Trophoblast cell (in vitro differentiated cells and primary cell): Measurements from ENCODE around the gene PLEKHA3.
"Not testable (repeated sequence)": the region's sequence is repeated elsewhere in the genome, so short reads cannot be mapped to it uniquely, and the experiment has no call there.

ENCODE experiments used
- DNase-seq, 2 donors: peaks; one replicate each; pipeline ENCODE4 v3.0.0-alpha.2; 2016
- H2AFZ ChIP-seq: 2 replicates; pipeline ENCODE4 v1.6.1; 2013; ENCODE audit warnings: low read length, moderate library complexity, mild to moderate bottlenecking; ENCODE audit not compliant: insufficient read depth, poor library complexity
- H2AK5ac ChIP-seq: 2 replicates; pipeline ENCODE4 v1.6.1; 2013; ENCODE audit warnings: mild to moderate bottlenecking, low read length
- H2BK120ac ChIP-seq: 2 replicates; pipeline ENCODE4 v1.6.1; 2013; ENCODE audit warnings: low read length, mild to moderate bottlenecking, moderate library complexity; ENCODE audit not compliant: insufficient read depth, poor library complexity
- H2BK12ac ChIP-seq: 2 replicates; pipeline ENCODE4 v1.6.1; 2013; ENCODE audit warnings: mild to moderate bottlenecking, low read length, moderate library complexity
- H2BK5ac ChIP-seq: 2 replicates; pipeline ENCODE4 v1.6.1; 2013; ENCODE audit warnings: low read length, low read depth, moderate library complexity, mild to moderate bottlenecking; ENCODE audit not compliant: poor library complexity
- H3K14ac ChIP-seq: 2 replicates; pipeline ENCODE4 v1.6.1; 2013; ENCODE audit warnings: mild to moderate bottlenecking, low read length
- H3K18ac ChIP-seq: 2 replicates; pipeline ENCODE4 v1.6.1; 2013; ENCODE audit warnings: mild to moderate bottlenecking, low read length
- H3K23ac ChIP-seq: 2 replicates; pipeline ENCODE4 v1.6.1; 2013; ENCODE audit warnings: low read length
- H3K27ac ChIP-seq: 2 replicates; pipeline ENCODE4 v1.5.1; 2013; ENCODE audit warnings: low read depth, mild to moderate bottlenecking, inconsistent platforms, low read length, moderate library complexity
- H3K27me3 ChIP-seq: 2 replicates; pipeline ENCODE4 v1.6.1; 2013; ENCODE audit warnings: inconsistent platforms, mild to moderate bottlenecking, low read length, moderate library complexity; ENCODE audit not compliant: insufficient read depth
- H3K36me3 ChIP-seq, 2 experiments: 1 replicate in 1 of 2; 2 replicates in 1 of 2; pipeline ENCODE4 v1.6.1; 2013; ENCODE audit warnings: low read length in 2 of 2, mild to moderate bottlenecking in 2 of 2, moderate library complexity in 1 of 2; ENCODE audit not compliant: insufficient read depth in 2 of 2, control insufficient read depth in 1 of 2
- H3K4ac ChIP-seq: 2 replicates; pipeline ENCODE4 v1.6.1; 2013; ENCODE audit warnings: low read depth, mild to moderate bottlenecking, low read length, moderate library complexity
- H3K4me1 ChIP-seq, 2 experiments: 1 replicate in 1 of 2; 2 replicates in 1 of 2; pipeline ENCODE4 v1.6.1; 2013; ENCODE audit warnings: low read length in 2 of 2, mild to moderate bottlenecking in 2 of 2, moderate library complexity in 1 of 2; ENCODE audit not compliant: insufficient read depth in 2 of 2, control insufficient read depth in 1 of 2
- H3K4me2 ChIP-seq: 2 replicates; pipeline ENCODE4 v1.6.1; 2013; ENCODE audit warnings: inconsistent platforms, mild to moderate bottlenecking, low read length, moderate library complexity
- H3K4me3 ChIP-seq: 2 replicates; pipeline ENCODE4 v1.5.1; 2013; ENCODE audit warnings: mild to moderate bottlenecking, low read depth, low read length, inconsistent platforms
- H3K79me1 ChIP-seq: one replicate; pipeline ENCODE4 v1.6.1; 2013; ENCODE audit warnings: low read length
- H3K79me2 ChIP-seq: 2 replicates; pipeline ENCODE4 v1.6.1; 2013; ENCODE audit warnings: low read length, mild to moderate bottlenecking; ENCODE audit not compliant: control insufficient read depth, insufficient read depth, poor library complexity
- H3K9ac ChIP-seq: 2 replicates; pipeline ENCODE4 v1.6.1; 2013; ENCODE audit warnings: mild to moderate bottlenecking, low read length
- H3K9me3 ChIP-seq: 2 replicates; pipeline ENCODE4 v1.6.1; 2013; ENCODE audit warnings: low read depth, mild to moderate bottlenecking, control low read depth, inconsistent platforms, low read length; ENCODE audit not compliant: insufficient read depth
- H4K12ac ChIP-seq: 2 replicates; pipeline ENCODE4 v1.6.1; 2013; ENCODE audit warnings: low read depth, mild to moderate bottlenecking, low read length, moderate library complexity
- H4K8ac ChIP-seq: 2 replicates; pipeline ENCODE4 v1.6.1; 2013; ENCODE audit warnings: low read depth, mild to moderate bottlenecking, low read length, moderate library complexity
- H4K91ac ChIP-seq: one replicate; pipeline ENCODE4 v1.6.1; 2013; ENCODE audit warnings: low read depth, mild to moderate bottlenecking, low read length, moderate library complexity
- WGBS: extraction: QIAGEN DNeasy Blood & Tissue Kit; methylation state at CpG from one replicate; pipeline ENCODE4 v1.1.7; 2013; ENCODE audit warnings: missing lambda C conversion rate; ENCODE audit not compliant: insufficient read length, insufficient coverage; ENCODE audit errors: extremely low coverage; 5-methylcytosine and 5-hydroxymethylcytosine counted together

PLEKHA3 gene

GRCh38 chr2:178471313-178471712 is 8.9 kb upstream of the PLEKHA3 start:
- not testable (repeated sequence) for H3K9me3 ChIP-seq, H3K79me1 ChIP-seq, H3K4me1 ChIP-seq, H3K27ac ChIP-seq, H2AK5ac ChIP-seq, H4K8ac ChIP-seq, H2AFZ ChIP-seq, H3K4me2 ChIP-seq, H4K12ac ChIP-seq, H2BK120ac ChIP-seq, H3K18ac ChIP-seq, H2BK12ac ChIP-seq, H3K14ac ChIP-seq, H3K36me3 ChIP-seq, H3K9ac ChIP-seq, H3K4ac ChIP-seq, H3K27me3 ChIP-seq, H2BK5ac ChIP-seq, H3K4me3 ChIP-seq, H3K23ac ChIP-seq, H3K79me2 ChIP-seq, DNase-seq, H4K91ac ChIP-seq
- WGBS = no CpG with 5 or more reads among the region's 5 CpGs

GRCh38 chr2:178473373-178473772 is 6.9 kb upstream of the PLEKHA3 start:
- no peak for DNase-seq
- no peak overlapping the region for H4K91ac ChIP-seq
- no peak overlapping the region for H3K4ac ChIP-seq
- H3K4me3 ChIP-seq = no peak overlapping the region
- H3K4me2 ChIP-seq = no peak overlapping the region
- no CpG with 5 or more reads among the region's 2 CpGs for WGBS
- H3K14ac ChIP-seq = no peak overlapping the region
- no peak overlapping the region for H2BK120ac ChIP-seq
- H3K4me1 ChIP-seq = no peaks in the 10 kb centered on the region
- H2AK5ac ChIP-seq = no peak overlapping the region
- no peaks in the 10 kb centered on the region for H3K36me3 ChIP-seq
- H3K27me3 ChIP-seq = no peaks in the 10 kb centered on the region
- H2BK12ac ChIP-seq = no peak overlapping the region
- H3K23ac ChIP-seq = no peak overlapping the region
- no peak overlapping the region for H2BK5ac ChIP-seq
- no peak overlapping the region for H3K27ac ChIP-seq
- no peak overlapping the region for H3K18ac ChIP-seq
- no peak overlapping the region for H4K8ac ChIP-seq
- H3K9ac ChIP-seq = no peak overlapping the region
- H2AFZ ChIP-seq = no peak overlapping the region
- no peaks in the 10 kb centered on the region for H3K9me3 ChIP-seq
- no peaks in the 10 kb centered on the region for H3K79me1 ChIP-seq
- no peaks in the 10 kb centered on the region for H3K79me2 ChIP-seq
- H4K12ac ChIP-seq = no peak overlapping the region

- Histone ChIP-seq H3K4ac (no peak overlapping the region), H2AFZ (no peak overlapping the region), H2BK120ac (no peak overlapping the region), H3K36me3 (no peaks in the 10 kb centered on the region), H3K4me1 (no peaks in the 10 kb centered on the region), H3K18ac (no peak overlapping the region), H4K12ac (no peak overlapping the region), H3K4me2 (no peak overlapping the region), H2BK12ac (no peak overlapping the region), H2BK5ac (no peak overlapping the region), H3K9me3 (no peaks in the 10 kb centered on the region), H4K8ac (no peak overlapping the region), H3K79me1 (no peaks in the 10 kb centered on the region), H4K91ac (no peak overlapping the region), H3K23ac (no peak overlapping the region), H3K79me2 (no peaks in the 10 kb centered on the region), H2AK5ac (no peak overlapping the region), H3K27ac (no peak overlapping the region), H3K4me3 (no peak overlapping the region), H3K9ac (no peak overlapping the region), H3K27me3 (no peaks in the 10 kb centered on the region), H3K14ac (no peak overlapping the region)
- no peak for DNase-seq
- no CpG with 5 or more reads among the region's 4 CpGs for WGBS
These were observed 6.3 kb upstream of the PLEKHA3 start for GRCh38 chr2:178473931-178474330.

DNA sequence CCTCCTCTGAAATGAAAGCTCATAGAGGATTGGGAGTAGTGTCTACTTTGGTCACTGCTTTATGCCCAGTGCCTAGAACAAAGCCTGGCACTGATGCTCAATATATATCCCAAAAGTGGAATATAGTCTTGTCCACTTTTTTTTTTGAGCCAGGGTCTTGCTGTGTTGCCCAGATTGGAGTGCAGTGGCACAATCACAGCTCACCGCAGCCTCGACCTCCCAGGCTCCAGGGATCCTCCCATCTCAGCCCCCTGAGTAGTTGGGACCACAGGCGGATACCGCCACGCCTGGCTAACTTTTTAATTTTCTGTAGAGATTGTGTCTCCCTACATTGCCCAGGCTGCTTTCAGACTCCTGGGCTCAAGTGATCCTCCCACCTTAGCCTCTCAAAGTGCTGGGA is 5.7 kb upstream of the PLEKHA3 start:
- Histone ChIP-seq H3K18ac (no peak overlapping the region), H3K79me1 (no peaks in the 10 kb centered on the region), H4K8ac (no peak overlapping the region), H2BK12ac (no peak overlapping the region), H3K4me1 (peaks cover 0 to 2% of the 10 kb centered on the region in 2 experiments), H2BK5ac (no peak overlapping the region), H3K14ac (no peak overlapping the region), H2BK120ac (no peak overlapping the region), H4K91ac (no peak overlapping the region), H4K12ac (no peak overlapping the region), H3K27me3 (no peaks in the 10 kb centered on the region), H3K79me2 (no peaks in the 10 kb centered on the region), H2AK5ac (no peak overlapping the region), H2AFZ (no peak overlapping the region), H3K9me3 (no peaks in the 10 kb centered on the region), H3K4ac (no peak overlapping the region), H3K4me2 (no peak overlapping the region), H3K4me3 (no peak overlapping the region), H3K9ac (no peak overlapping the region), H3K23ac (no peak overlapping the region), H3K27ac (no peak overlapping the region), H3K36me3 (no peaks in the 10 kb centered on the region)
- no peak for DNase-seq
- no CpG with 5 or more reads among the region's 5 CpGs for WGBS
